Activated T-cell treated with anti-CD3 and anti-CD28 coated beads, Interleukin-2, amount 50 U/mL, for 24 hours (primary cell): ENCODE data around the gene PLXDC2.

Experiments
- DNase-seq: peaks from one replicate; pipeline ENCODE4 v3.0.0-alpha.2; 2020
- H3K27ac Mint-ChIP-seq: 2 replicates; pipeline ENCODE4 v1.8.0; 2020; ENCODE audit warnings: mild to moderate bottlenecking, mixed read lengths
- H3K27me3 Mint-ChIP-seq: 2 replicates; pipeline ENCODE4 v1.8.0; 2020; ENCODE audit warnings: mixed read lengths
- H3K36me3 Mint-ChIP-seq: 2 replicates; pipeline ENCODE4 v1.8.0; 2020; ENCODE audit warnings: low read depth, mixed read lengths
- H3K4me1 Mint-ChIP-seq: 2 replicates; pipeline ENCODE4 v1.8.0; 2020; ENCODE audit warnings: low read depth, mixed read lengths
- H3K4me3 Mint-ChIP-seq: 2 replicates; pipeline ENCODE4 v1.8.0; 2020; ENCODE audit warnings: mild to moderate bottlenecking, moderate library complexity, mixed read lengths
- H3K9me3 Mint-ChIP-seq: 2 replicates; pipeline ENCODE4 v1.8.0; 2020; ENCODE audit warnings: mixed read lengths

The PLXDC2 gene

DNA sequence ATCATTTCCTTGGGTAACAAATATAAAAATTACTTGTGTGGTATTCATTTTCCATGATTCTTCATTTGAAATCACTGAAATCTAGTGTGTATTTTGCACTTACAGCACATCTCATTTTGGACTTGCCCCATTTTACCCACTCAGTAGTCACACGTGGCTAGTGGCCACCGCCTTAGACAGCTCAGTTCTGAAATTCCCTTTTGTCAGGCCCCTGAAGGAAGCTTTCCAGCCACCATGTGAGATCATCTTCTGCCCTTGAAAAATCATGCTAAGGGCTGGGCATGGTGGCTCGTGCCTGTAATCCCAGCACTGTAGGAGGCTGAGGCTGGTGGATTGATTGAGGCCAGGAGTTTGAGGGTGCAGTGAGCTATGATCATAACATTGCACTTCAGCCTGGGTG is 79.3 kb downstream of the PLXDC2 start:
- Mint-ChIP-seq H3K4me3 (no peak overlapping the region), H3K36me3 (no peaks in the 10 kb centered on the region), H3K27ac (no peak overlapping the region), H3K9me3 (peaks cover 4% of the 10 kb centered on the region), H3K27me3 (no peaks in the 10 kb centered on the region), H3K4me1 (no peaks in the 10 kb centered on the region)
- DNase-seq: no peak

DNA sequence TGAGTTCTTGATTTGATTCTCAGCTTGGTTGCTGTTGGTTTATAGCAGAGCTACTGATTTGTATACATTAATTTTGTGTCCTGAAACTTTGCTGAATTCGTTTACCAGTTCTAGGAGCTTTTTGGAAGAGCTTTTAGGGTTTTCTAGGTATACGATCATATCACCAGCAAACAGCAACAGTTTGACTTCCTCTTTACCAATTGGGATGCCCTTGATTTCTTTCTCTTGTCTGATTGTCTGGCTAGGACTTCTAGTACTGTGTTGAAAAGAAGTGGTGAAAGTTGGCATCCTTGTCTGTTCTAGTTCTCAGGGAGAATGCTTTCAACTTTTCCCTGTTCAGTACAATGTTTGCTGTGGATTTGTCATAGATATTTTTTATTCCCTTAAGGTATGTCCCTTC is 86.2 kb downstream of the PLXDC2 start:
- Mint-ChIP-seq H3K27me3 (no peaks in the 10 kb centered on the region), H3K27ac (no peak overlapping the region), H3K36me3 (no peaks in the 10 kb centered on the region), H3K9me3 (no peaks in the 10 kb centered on the region), H3K4me3 (no peak overlapping the region), H3K4me1 (no peaks in the 10 kb centered on the region)
- no peak for DNase-seq

DNA sequence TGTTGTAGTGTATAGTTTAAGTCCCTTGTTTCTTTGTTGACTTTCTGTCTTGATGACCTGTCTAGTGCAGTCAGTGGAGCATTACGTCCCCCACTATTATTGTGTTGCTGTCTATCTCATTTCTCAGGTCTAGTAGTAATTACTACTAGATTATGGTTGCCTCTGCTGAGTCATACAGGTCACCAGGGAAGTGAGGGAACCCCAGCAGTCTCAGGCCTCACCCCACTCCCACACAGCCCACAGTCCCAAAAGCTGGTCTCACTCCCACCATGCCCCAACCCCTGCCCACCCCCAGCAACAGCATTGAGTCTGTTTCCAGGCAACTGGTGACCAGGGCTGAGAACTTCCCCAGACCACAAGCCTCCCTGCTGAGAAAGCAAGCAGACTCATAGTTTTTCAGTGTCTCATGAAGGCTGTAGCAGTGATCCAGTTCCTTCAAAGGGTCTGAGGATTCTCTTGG is 88.0 kb downstream of the PLXDC2 start:
- no peaks in the 10 kb centered on the region for H3K4me1 Mint-ChIP-seq
- no peak overlapping the region for H3K4me3 Mint-ChIP-seq
- H3K9me3 Mint-ChIP-seq: no peaks in the 10 kb centered on the region
- no peaks in the 10 kb centered on the region for H3K36me3 Mint-ChIP-seq
- DNase-seq: no peak
- H3K27me3 Mint-ChIP-seq: no peaks in the 10 kb centered on the region
- no peak overlapping the region for H3K27ac Mint-ChIP-seq

DNA sequence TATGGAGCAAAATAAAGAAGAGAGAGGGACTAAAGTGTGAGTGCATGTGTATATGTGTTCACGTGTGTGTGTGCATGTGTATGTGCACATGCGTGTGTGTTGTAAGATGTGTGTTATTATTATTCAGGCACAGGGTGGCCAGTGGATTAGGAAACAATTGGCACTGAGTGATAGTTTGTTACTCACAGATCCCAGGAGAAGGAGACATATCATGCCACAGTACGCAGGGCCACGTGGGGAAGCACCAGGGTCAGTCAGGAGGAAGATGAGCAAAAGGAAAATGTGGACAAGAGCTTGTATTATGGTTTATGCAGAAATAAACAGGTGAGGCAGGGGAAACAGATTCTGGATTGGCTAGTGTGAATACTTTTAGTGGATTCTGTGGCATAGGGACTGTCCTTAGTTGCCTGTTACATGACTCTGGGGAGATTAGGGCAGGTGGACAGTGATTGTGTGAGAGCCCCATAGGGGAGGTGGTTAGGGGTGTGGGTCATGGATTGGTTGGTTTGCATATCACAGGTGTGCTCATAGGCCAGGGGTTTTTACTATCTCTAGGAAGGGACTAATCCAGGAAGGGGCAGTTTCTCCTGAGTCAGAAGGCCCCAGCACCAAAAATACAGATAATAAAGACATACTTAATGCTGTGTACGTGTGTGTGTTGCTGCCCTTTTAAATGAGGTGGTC is 90.0 kb downstream of the PLXDC2 start:
- Mint-ChIP-seq H3K27me3 (no peaks in the 10 kb centered on the region), H3K4me3 (no peak overlapping the region), H3K36me3 (no peaks in the 10 kb centered on the region), H3K27ac (no peak overlapping the region), H3K9me3 (peaks cover 2% of the 10 kb centered on the region), H3K4me1 (no peaks in the 10 kb centered on the region)
- no peak for DNase-seq

DNA sequence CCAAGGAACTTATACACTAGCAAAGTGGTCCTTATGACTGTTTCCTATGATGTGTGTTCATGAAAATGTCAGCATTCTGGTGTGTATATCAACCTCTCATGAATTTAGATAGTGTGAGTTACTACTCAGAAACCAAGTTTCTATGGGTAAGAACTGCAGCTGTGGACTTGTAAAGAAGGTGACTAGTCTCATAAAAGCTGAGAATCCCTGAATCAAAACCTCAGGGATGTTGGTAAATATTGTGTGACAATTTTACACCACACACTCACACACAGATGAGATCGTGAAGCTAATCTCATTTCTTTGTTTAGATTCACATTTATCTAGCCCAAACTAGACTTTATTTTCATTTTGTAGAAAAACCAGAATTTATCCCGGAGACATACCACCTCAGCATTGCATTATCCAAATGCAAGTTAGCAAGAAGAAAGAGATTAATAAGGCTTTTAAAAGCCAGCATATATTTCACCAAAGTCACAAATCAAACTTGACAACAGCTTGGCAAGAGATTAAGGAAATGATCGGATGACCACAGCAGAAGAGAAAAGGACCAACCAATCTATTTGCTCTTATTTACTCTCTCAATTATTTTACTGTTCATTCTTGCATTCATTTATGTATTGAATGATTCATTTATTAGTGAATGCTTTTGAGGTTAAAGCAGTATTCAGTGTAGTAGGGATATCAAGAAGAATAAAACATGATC is 92.9 kb downstream of the PLXDC2 start:
- DNase-seq: no peak
- no peak overlapping the region for H3K4me3 Mint-ChIP-seq
- H3K9me3 Mint-ChIP-seq: peaks cover 2% of the 10 kb centered on the region
- no peaks in the 10 kb centered on the region for H3K36me3 Mint-ChIP-seq
- H3K27ac Mint-ChIP-seq: no peak overlapping the region
- H3K4me1 Mint-ChIP-seq: no peaks in the 10 kb centered on the region
- no peaks in the 10 kb centered on the region for H3K27me3 Mint-ChIP-seq

DNA sequence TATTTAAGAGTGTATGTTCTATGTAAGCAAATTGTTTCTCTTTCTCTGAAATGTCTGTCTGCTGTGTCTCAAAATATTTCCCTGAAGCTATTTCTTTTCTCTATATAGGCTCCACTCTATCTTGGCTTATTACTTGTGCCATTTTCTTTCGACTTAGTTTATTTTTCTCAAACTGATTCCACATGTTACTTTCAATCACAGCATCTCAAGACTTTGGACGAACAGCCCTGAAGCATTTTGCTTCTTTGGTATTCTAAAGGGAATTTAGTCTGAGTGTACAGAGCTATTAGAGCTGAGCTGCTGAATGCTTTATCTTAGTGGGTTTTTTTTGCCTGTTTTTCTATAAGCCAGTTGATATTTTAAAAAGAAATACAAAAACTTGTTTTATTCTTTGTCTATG is 95.7 kb downstream of the PLXDC2 start:
- H3K27ac Mint-ChIP-seq: no peak overlapping the region
- no peaks in the 10 kb centered on the region for H3K27me3 Mint-ChIP-seq
- H3K36me3 Mint-ChIP-seq: no peaks in the 10 kb centered on the region
- no peak for DNase-seq
- H3K4me1 Mint-ChIP-seq: no peaks in the 10 kb centered on the region
- H3K9me3 Mint-ChIP-seq: peaks cover 9% of the 10 kb centered on the region
- no peak overlapping the region for H3K4me3 Mint-ChIP-seq

DNA sequence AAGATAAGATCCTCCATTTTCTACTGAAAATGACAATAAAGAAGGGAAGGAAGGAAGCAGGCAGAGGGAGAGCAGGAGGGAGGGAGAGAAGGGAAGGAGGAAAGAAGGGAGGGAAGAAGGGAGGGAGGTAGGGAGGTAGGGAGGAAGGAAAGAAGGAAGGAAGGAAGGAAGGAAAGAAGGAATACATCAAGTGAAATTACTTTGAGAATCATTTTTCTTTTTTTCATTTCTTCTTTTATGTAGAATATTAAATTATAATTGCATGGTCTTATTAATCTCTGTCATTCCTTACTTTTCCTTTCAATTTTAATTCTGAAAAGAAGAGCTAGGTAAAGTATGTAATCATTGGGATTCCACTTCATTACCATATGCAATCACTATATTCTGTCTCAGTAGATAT is 97.8 kb downstream of the PLXDC2 start:
- H3K9me3 Mint-ChIP-seq: peaks cover 9% of the 10 kb centered on the region

DNA sequence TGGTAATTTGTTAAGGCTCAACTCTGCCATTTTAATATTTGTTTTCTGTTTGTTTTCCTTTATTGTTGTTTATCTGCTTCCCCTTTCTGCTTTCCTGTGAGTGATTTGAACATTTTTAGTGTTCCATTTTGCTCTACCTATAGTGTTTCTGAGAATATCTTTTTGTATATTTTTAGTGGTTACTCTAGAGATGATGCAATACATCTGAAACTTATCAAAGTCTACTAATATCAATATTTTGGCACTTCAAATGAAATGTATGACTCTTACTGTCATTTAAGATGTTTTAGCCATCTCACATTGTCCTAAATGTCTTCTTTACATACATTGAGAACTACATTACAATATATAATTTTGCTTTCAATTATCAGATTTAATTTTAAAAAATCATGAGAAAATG is 98.9 kb downstream of the PLXDC2 start:
- no peak overlapping the region for H3K27ac Mint-ChIP-seq
- no peaks in the 10 kb centered on the region for H3K4me1 Mint-ChIP-seq
- no peaks in the 10 kb centered on the region for H3K36me3 Mint-ChIP-seq
- H3K9me3 Mint-ChIP-seq: peaks cover 9% of the 10 kb centered on the region
- no peak overlapping the region for H3K4me3 Mint-ChIP-seq
- no peak for DNase-seq
- H3K27me3 Mint-ChIP-seq: no peaks in the 10 kb centered on the region

More for the DNA sequence above, 97.8 kb downstream of the PLXDC2 start:
- Mint-ChIP-seq H3K27ac (no peak overlapping the region), H3K4me3 (no peak overlapping the region), H3K27me3 (no peaks in the 10 kb centered on the region), H3K36me3 (no peaks in the 10 kb centered on the region), H3K4me1 (no peaks in the 10 kb centered on the region)
- DNase-seq: no peak

DNA sequence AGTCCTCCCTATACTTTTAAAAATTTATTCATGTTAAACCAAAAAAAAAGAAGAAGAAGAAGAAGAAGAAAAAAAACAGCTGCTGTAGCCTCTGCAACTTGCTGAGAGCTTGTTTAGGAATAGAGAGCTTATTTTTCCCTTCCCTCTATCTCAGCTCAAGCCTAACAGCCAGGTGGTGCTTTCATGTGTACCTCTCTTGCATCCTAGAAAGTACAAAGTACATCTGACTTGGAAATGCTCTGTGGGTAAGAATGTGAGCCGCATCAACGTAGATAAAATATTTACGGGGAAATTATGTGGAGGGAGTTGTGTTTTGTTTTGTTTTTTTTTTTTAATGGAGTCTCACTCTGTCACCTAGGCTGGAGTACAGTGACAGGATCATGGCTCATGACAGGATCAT is 99.6 kb downstream of the PLXDC2 start:
- H3K9me3 Mint-ChIP-seq: peaks cover 9% of the 10 kb centered on the region
- no peak overlapping the region for H3K4me3 Mint-ChIP-seq
- no peaks in the 10 kb centered on the region for H3K36me3 Mint-ChIP-seq
- no peak for DNase-seq
- H3K4me1 Mint-ChIP-seq: no peaks in the 10 kb centered on the region
- no peaks in the 10 kb centered on the region for H3K27me3 Mint-ChIP-seq
- no peak overlapping the region for H3K27ac Mint-ChIP-seq

DNA sequence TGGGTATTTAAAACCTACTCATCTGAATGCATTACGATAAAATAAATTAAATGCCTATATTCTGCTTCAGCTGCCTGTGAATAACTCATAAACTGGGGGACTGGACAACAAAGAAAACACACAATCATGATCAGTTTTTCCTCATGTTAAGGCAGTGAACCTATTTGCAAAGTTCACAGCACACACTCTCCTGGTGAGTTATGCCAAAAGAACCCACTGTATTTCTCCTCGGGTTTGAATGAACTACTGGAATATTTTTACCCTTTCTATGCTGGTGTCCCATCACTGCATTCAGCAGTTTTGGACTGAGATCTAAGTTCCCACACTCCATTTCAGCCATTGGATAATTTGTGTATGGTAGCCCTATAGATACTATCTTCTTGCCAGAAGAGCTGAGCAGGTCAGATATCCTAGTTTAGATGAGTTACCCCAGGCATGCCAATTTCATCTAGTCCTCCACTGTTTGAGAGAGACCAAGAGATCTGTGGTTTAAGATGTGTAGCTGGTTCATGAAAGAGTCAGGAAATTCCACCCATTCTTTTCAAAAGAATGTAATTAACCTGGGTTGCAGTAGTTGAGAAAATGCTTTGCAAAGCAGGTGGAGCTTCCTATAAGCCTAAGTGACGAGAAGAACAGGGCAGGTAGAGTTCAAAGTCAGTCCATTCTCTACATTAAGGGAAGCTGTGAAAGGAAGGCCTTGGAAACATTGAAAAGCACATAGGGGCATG is 101.7 kb downstream of the PLXDC2 start:
- peaks cover 7% of the 10 kb centered on the region for H3K9me3 Mint-ChIP-seq
- no peak for DNase-seq
- H3K27me3 Mint-ChIP-seq: no peaks in the 10 kb centered on the region
- H3K4me3 Mint-ChIP-seq: no peak overlapping the region
- H3K36me3 Mint-ChIP-seq: no peaks in the 10 kb centered on the region
- H3K27ac Mint-ChIP-seq: no peak overlapping the region
- no peaks in the 10 kb centered on the region for H3K4me1 Mint-ChIP-seq

DNA sequence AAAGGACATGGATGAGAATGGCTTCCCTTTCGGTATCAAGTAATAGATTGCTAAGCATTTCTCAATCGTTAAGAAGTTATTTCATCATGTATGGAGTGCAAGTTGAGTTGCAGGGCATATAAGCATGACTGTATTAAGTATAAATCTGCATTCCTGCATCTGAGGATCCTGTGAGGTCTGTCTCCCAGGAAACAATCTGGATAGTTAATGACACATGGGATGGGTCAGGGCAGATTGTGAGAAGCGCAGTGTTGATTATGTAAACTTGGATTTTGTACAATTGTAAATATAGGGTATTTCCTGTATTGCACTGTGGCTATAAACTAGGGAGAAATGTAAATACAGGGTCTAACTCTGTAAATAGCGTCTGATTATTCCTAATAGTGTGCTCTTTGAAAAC is 102.6 kb downstream of the PLXDC2 start:
- Mint-ChIP-seq H3K27me3 (no peaks in the 10 kb centered on the region), H3K27ac (no peak overlapping the region), H3K36me3 (no peaks in the 10 kb centered on the region), H3K4me3 (no peak overlapping the region), H3K9me3 (peaks cover 10% of the 10 kb centered on the region), H3K4me1 (no peaks in the 10 kb centered on the region)
- no peak for DNase-seq

DNA sequence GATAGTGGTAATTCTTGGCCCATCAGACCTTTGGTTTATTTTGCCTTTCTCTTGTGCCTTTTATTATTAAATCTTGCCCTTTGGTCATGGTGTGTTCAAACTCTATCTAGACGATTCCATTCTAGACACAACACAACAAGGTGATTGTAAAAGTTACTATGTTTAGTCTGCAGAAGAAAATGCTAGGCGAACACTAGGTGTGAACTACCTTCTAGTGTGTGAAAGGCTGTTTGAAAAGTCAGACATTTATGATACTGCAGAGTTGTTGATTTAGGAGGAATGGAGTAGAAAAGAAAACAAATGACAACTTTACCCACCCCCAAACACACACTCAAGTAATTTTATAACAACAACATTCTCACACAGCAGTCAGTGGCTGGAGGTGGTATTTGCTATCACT is 103.4 kb downstream of the PLXDC2 start:
- no peak for DNase-seq
- H3K4me3 Mint-ChIP-seq: no peak overlapping the region
- H3K4me1 Mint-ChIP-seq: no peaks in the 10 kb centered on the region
- no peak overlapping the region for H3K27ac Mint-ChIP-seq
- no peaks in the 10 kb centered on the region for H3K36me3 Mint-ChIP-seq
- no peaks in the 10 kb centered on the region for H3K27me3 Mint-ChIP-seq
- peaks cover 7% of the 10 kb centered on the region for H3K9me3 Mint-ChIP-seq

DNA sequence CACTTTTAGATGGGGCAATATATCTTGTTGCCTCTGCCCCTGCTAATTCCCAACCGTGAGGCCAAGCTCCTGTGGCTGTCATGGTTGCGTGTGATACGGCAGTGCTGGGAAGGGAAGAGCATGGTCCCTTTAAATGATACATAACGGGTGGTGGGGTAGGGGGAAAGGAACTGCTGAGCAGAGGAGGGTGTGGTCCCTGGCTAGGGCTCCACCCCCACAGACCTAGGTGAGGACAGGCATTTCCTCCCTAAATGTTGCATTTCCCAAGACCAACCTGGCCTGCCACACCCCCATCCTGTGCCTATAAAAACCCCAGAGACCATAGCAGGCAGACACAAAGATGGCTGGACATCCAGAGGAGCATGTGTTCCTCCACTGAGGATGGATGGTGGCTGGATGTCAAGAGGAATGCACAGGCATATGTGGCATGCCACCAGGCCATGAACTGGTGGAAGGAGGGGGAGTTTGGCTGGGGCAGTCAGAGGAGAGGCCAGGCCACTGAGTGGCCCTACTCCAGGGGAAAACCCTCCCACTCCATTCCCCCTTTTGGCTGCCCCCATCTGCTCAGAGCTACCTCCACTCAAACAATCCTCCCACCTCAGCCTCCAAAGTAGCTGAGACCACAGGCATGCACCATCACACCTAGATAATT is 104.0 kb downstream of the PLXDC2 start:
- Mint-ChIP-seq H3K36me3 (no peaks in the 10 kb centered on the region), H3K27me3 (no peaks in the 10 kb centered on the region), H3K9me3 (peaks cover 7% of the 10 kb centered on the region), H3K27ac (no peak overlapping the region), H3K4me1 (no peaks in the 10 kb centered on the region), H3K4me3 (no peak overlapping the region)
- DNase-seq: no peak

DNA sequence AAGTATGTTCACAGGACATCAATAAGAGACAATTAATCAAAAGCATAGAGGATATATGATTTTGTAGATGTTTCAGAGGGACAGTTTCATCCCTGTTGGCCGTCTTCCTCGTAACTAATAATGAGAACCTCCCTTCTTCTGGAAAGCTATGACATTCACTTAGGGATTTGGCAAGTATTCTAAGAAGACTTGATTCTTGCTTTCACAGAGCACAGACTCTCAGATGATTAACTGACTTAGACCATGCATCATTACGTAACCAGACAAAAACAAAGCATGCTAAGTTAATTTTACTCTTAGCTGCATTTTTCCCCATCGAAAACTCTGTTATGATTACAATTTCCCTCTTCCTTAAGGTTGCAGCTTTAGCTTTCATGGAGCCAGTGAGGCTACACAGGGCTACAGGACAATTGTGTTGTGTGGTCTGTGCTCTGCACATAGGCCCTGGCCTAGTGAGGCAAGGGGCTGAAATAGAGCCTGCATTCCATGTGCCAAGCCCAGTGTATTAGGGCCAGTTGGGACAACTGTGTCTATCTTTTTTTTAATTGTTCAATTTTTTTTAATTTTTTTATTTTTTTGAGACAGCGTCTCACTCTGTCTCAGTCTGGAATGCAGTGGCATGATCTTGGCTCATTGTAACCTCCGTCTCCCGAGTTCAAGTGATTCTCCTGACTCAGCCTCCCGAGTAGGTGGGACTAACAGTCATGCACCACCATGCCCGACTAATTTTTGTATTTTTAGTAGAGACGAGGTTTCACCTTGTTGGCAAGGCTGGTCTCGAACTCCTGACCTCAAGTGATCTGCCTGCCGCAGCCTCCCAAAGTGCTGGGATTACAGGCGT is 105.3 kb downstream of the PLXDC2 start:
- DNase-seq: no peak

More for the DNA sequence above, 105.3 kb downstream of the PLXDC2 start:
- Mint-ChIP-seq H3K9me3 (peaks cover 5% of the 10 kb centered on the region), H3K4me3 (no peak overlapping the region), H3K4me1 (no peaks in the 10 kb centered on the region), H3K27me3 (no peaks in the 10 kb centered on the region), H3K36me3 (no peaks in the 10 kb centered on the region), H3K27ac (no peak overlapping the region)
